ENCODE results near the gene ARRDC4.

GRCh38 chr15:97998307-97999071 is 38.0 kb downstream of the ARRDC4 start:
- TF ChIP-seq CTCF (IDR thresholded peaks at IDR 0.05): no peak
- no peak for TF ChIP-seq ZFX (IDR thresholded peaks at IDR 0.05; ENCODE audit: borderline replicate concordance)

Data from 22Rv1 (cell line).